Vagina (tissue), 2 donors: Measurements from ENCODE around the gene SESTD1.

Experiments
- POLR2A ChIP-seq, 2 donors: fragments of 450-650 bp; IDR thresholded peaks; one replicate each; pipeline ENCODE4 v1.6.1; 2017; ENCODE audit warnings: antibody characterized with exemption in 2 of 2, mild to moderate bottlenecking in 2 of 2, moderate library complexity in 2 of 2
- POLR2AphosphoS5 ChIP-seq, 2 donors: sonication (generic); formaldehyde crosslinking; IDR thresholded peaks; one replicate each; pipeline ENCODE4 v1.9.0; 2017; ENCODE audit warnings: antibody characterized with exemption in 2 of 2, mild to moderate bottlenecking in 2 of 2, low read depth in 1 of 2; ENCODE audit not compliant: insufficient read depth in 1 of 2
- TF ChIP-seq, protein P1 (sequence below), 3 experiments: fragments of 450-650 bp in 2 of 3; fragments of 200-600 bp in 1 of 3; sonication (generic) in 1 of 3; IDR thresholded peaks; one replicate each; pipeline ENCODE4 v1.5.1; 2017 to 2019; ENCODE audit warnings: antibody characterized with exemption in 3 of 3, mild to moderate bottlenecking in 2 of 3, moderate library complexity in 2 of 3

DNA sequence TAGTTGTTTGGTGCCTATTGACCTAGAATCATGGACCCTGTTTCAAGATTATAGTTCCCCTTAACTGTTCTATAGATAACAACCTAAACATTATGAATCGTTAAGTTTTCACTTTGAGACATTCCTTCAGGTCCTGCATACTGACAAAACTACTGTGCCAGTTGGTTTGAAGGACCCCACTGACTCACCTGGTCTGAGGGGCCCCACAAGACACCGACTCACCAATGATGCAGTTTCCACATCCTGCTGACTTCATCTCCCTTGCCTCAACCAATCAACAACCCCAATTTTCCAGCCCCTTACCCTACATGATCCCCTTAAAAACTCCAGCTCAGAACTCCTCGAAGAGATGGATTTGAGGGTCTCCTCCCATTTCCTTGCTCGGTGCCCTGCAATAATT is 125.1 kb downstream of the SESTD1 start:
- TF ChIP-seq, protein P1, sequence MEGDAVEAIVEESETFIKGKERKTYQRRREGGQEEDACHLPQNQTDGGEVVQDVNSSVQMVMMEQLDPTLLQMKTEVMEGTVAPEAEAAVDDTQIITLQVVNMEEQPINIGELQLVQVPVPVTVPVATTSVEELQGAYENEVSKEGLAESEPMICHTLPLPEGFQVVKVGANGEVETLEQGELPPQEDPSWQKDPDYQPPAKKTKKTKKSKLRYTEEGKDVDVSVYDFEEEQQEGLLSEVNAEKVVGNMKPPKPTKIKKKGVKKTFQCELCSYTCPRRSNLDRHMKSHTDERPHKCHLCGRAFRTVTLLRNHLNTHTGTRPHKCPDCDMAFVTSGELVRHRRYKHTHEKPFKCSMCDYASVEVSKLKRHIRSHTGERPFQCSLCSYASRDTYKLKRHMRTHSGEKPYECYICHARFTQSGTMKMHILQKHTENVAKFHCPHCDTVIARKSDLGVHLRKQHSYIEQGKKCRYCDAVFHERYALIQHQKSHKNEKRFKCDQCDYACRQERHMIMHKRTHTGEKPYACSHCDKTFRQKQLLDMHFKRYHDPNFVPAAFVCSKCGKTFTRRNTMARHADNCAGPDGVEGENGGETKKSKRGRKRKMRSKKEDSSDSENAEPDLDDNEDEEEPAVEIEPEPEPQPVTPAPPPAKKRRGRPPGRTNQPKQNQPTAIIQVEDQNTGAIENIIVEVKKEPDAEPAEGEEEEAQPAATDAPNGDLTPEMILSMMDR (IDR thresholded peaks at IDR 0.05), result no peak
- no peak for TF ChIP-seq POLR2AphosphoS5 (IDR thresholded peaks at IDR 0.05; ENCODE audit: insufficient read depth in 1 of 2, low read depth in 1 of 2)
- TF ChIP-seq POLR2A (IDR thresholded peaks at IDR 0.05), result no peak
